Activated naive CD8-positive, alpha-beta T cell treated with anti-CD3 and anti-CD28 coated beads, Interleukin-2, amount 50 U/mL, for 24 hours (primary cell): ENCODE measurements around the gene CAMK2N2.

Experiments used
- ATAC-seq: fragments of 150-1000 bp; cut with Tn5 transposase; one replicate; pipeline ENCODE4 v1.10.0; 2021
- DNase-seq: peaks from one replicate; pipeline ENCODE4 v3.0.0; 2021
- H3K27ac Mint-ChIP-seq: one replicate; pipeline ENCODE4 v1.8.0; 2021; ENCODE audit warnings: mild to moderate bottlenecking, mixed read lengths
- H3K27me3 Mint-ChIP-seq: one replicate; pipeline ENCODE4 v1.8.0; 2021; ENCODE audit warnings: mixed read lengths
- H3K36me3 Mint-ChIP-seq: one replicate; pipeline ENCODE4 v1.8.0; 2021; ENCODE audit warnings: low read depth, mixed read lengths
- H3K4me1 Mint-ChIP-seq: one replicate; pipeline ENCODE4 v1.8.0; 2021; ENCODE audit warnings: mixed read lengths
- H3K4me3 Mint-ChIP-seq: one replicate; pipeline ENCODE4 v1.8.0; 2021; ENCODE audit warnings: mild to moderate bottlenecking, moderate library complexity, mixed read lengths
- H3K9me3 Mint-ChIP-seq: one replicate; pipeline ENCODE4 v1.8.0; 2021; ENCODE audit warnings: mixed read lengths

The CAMK2N2 gene

GRCh38 chr3:184261270-184261853, at the start of gene CAMK2N2:
Gene CAMK2N2, minus strand, starts transcription at chr3:184261553. Its CDS starts 268 bp downstream, at chr3:184261285.
- Mint-ChIP-seq H3K9me3 (no peaks in the 10 kb centered on the region), H3K4me1 (peaks cover 17% of the 10 kb centered on the region), H3K27ac (peak within 1 kb of the TSS; percentile 32), H3K27me3 (peaks cover 38% of the 10 kb centered on the region), H3K4me3 (peak within 1 kb of the TSS; percentile 81), H3K36me3 (peaks cover 8% of the 10 kb centered on the region)
- DNase-seq (peak; percentile 62), ATAC-seq (peak; percentile 65)

GRCh38 chr3:184308744-184309143, 47.4 kb upstream of the CAMK2N2 start:
- Mint-ChIP-seq H3K27ac (no peak overlapping the region), H3K9me3 (no peaks in the 10 kb centered on the region), H3K36me3 (peaks cover 49% of the 10 kb centered on the region)

GRCh38 chr3:184307915-184308314, 46.6 kb upstream of the CAMK2N2 start:
- Mint-ChIP-seq H3K9me3 (no peaks in the 10 kb centered on the region), H3K36me3 (peaks cover 55% of the 10 kb centered on the region), H3K4me1 (peaks cover 5% of the 10 kb centered on the region), H3K27me3 (no peaks in the 10 kb centered on the region), H3K27ac (no peak overlapping the region), H3K4me3 (no peak overlapping the region)
- no peak for ATAC-seq
- no peak for DNase-seq

More at GRCh38 chr3:184308744-184309143, 47.4 kb upstream of the CAMK2N2 start:
- peaks cover 6% of the 10 kb centered on the region for H3K4me1 Mint-ChIP-seq
- DNase-seq (no peak), ATAC-seq (no peak)
- no peak overlapping the region for H3K4me3 Mint-ChIP-seq
- H3K27me3 Mint-ChIP-seq = no peaks in the 10 kb centered on the region

- ATAC-seq (no peak), DNase-seq (no peak)
- H3K4me3 Mint-ChIP-seq = no peak overlapping the region
- no peaks in the 10 kb centered on the region for H3K9me3 Mint-ChIP-seq
- H3K36me3 Mint-ChIP-seq = peaks cover 66% of the 10 kb centered on the region
- H3K27me3 Mint-ChIP-seq = no peaks in the 10 kb centered on the region
- no peak overlapping the region for H3K27ac Mint-ChIP-seq
- H3K4me1 Mint-ChIP-seq = peaks cover 8% of the 10 kb centered on the region
Observed at GRCh38 chr3:184306341-184306972, 45.1 kb upstream of the CAMK2N2 start.

- Mint-ChIP-seq H3K4me1 (peaks cover 13% of the 10 kb centered on the region), H3K36me3 (peaks cover 73% of the 10 kb centered on the region)
- DNase-seq = no peak
Observed at GRCh38 chr3:184305577-184305976, 44.2 kb upstream of the CAMK2N2 start.

GRCh38 chr3:184300378-184300720, 39.0 kb upstream of the CAMK2N2 start:
- H3K27me3 Mint-ChIP-seq = no peaks in the 10 kb centered on the region
- peak overlapping the region; percentile 98 for H3K4me3 Mint-ChIP-seq
- H3K4me1 Mint-ChIP-seq = peaks cover 25% of the 10 kb centered on the region
- DNase-seq (no peak), ATAC-seq (no peak)
- H3K9me3 Mint-ChIP-seq = no peaks in the 10 kb centered on the region
- peak overlapping the region; percentile 90 for H3K27ac Mint-ChIP-seq
- peaks cover 45% of the 10 kb centered on the region for H3K36me3 Mint-ChIP-seq

More at GRCh38 chr3:184305577-184305976, 44.2 kb upstream of the CAMK2N2 start:
- H3K9me3 Mint-ChIP-seq = no peaks in the 10 kb centered on the region
- H3K4me3 Mint-ChIP-seq = no peak overlapping the region
- ATAC-seq = peak; percentile 53
- no peak overlapping the region for H3K27ac Mint-ChIP-seq
- no peaks in the 10 kb centered on the region for H3K27me3 Mint-ChIP-seq

- H3K9me3 Mint-ChIP-seq = no peaks in the 10 kb centered on the region
- H3K27me3 Mint-ChIP-seq = no peaks in the 10 kb centered on the region
- peak overlapping the region; percentile 90 for H3K27ac Mint-ChIP-seq
- no peak for DNase-seq
- peaks cover 25% of the 10 kb centered on the region for H3K4me1 Mint-ChIP-seq
- H3K36me3 Mint-ChIP-seq = peaks cover 42% of the 10 kb centered on the region
- ATAC-seq = no peak
- peak overlapping the region; percentile 98 for H3K4me3 Mint-ChIP-seq
Observed at GRCh38 chr3:184299488-184300377, 38.4 kb upstream of the CAMK2N2 start.

- Mint-ChIP-seq H3K9me3 (no peaks in the 10 kb centered on the region), H3K4me3 (peak within 1 kb of the TSS; percentile 98), H3K27me3 (no peaks in the 10 kb centered on the region), H3K36me3 (peaks cover 38% of the 10 kb centered on the region), H3K27ac (peak within 1 kb of the TSS; percentile 90), H3K4me1 (peaks cover 25% of the 10 kb centered on the region)
- ATAC-seq = peak; percentile 96
- DNase-seq = peak; percentile 98
Observed at GRCh38 chr3:184298759-184299487, 37.6 kb upstream of the CAMK2N2 start, which contains the start of gene PSMD2. Gene PSMD2, plus strand, starts transcription at chr3:184299241. Its CDS starts 26 bp downstream, at chr3:184299267.

GRCh38 chr3:184296616-184297015, 35.3 kb upstream of the CAMK2N2 start:
- DNase-seq (no peak), ATAC-seq (no peak)
- Mint-ChIP-seq H3K4me3 (no peak overlapping the region), H3K27me3 (no peaks in the 10 kb centered on the region), H3K36me3 (peaks cover 21% of the 10 kb centered on the region), H3K27ac (no peak overlapping the region), H3K9me3 (no peaks in the 10 kb centered on the region), H3K4me1 (peaks cover 23% of the 10 kb centered on the region)

- H3K9me3 Mint-ChIP-seq = no peaks in the 10 kb centered on the region
- H3K4me1 Mint-ChIP-seq = peaks cover 18% of the 10 kb centered on the region
- H3K27ac Mint-ChIP-seq = no peak overlapping the region
- H3K4me3 Mint-ChIP-seq = no peak overlapping the region
- no peaks in the 10 kb centered on the region for H3K27me3 Mint-ChIP-seq
- DNase-seq (no peak), ATAC-seq (no peak)
- peaks cover 14% of the 10 kb centered on the region for H3K36me3 Mint-ChIP-seq
Observed at GRCh38 chr3:184295771-184296170, 34.4 kb upstream of the CAMK2N2 start.

- H3K4me1 Mint-ChIP-seq = no peaks in the 10 kb centered on the region
- ATAC-seq (no peak), DNase-seq (no peak)
- no peaks in the 10 kb centered on the region for H3K9me3 Mint-ChIP-seq
- H3K4me3 Mint-ChIP-seq = no peak overlapping the region
- no peak overlapping the region for H3K27ac Mint-ChIP-seq
- peaks cover 6% of the 10 kb centered on the region for H3K27me3 Mint-ChIP-seq
- H3K36me3 Mint-ChIP-seq = no peaks in the 10 kb centered on the region
Observed at GRCh38 chr3:184291738-184292445, 30.5 kb upstream of the CAMK2N2 start.

- Mint-ChIP-seq H3K27ac (no peak overlapping the region), H3K27me3 (peaks cover 7% of the 10 kb centered on the region), H3K4me1 (no peaks in the 10 kb centered on the region), H3K36me3 (no peaks in the 10 kb centered on the region), H3K4me3 (no peak overlapping the region), H3K9me3 (no peaks in the 10 kb centered on the region)
- ATAC-seq (no peak), DNase-seq (no peak)
Observed at GRCh38 chr3:184291044-184291737, 29.8 kb upstream of the CAMK2N2 start.

GRCh38 chr3:184290331-184290730, 29.0 kb upstream of the CAMK2N2 start:
- H3K27ac Mint-ChIP-seq = no peak overlapping the region
- ATAC-seq (no peak), DNase-seq (no peak)
- peaks cover 11% of the 10 kb centered on the region for H3K27me3 Mint-ChIP-seq
- no peaks in the 10 kb centered on the region for H3K36me3 Mint-ChIP-seq
- H3K9me3 Mint-ChIP-seq = no peaks in the 10 kb centered on the region
- no peak overlapping the region for H3K4me3 Mint-ChIP-seq
- no peaks in the 10 kb centered on the region for H3K4me1 Mint-ChIP-seq
